ENCODE measurements around the gene THAP3. TPM values are rescaled to one million over a fixed set of nuclear protein-coding genes. Genes with fewer than 3 reads are reported as not detected.

THAP3 gene
- total and polyA plus RNA-seq, 9 of the 15 experiments (the other 6 are each of a cell fraction or from before 2014, with no cell fraction given) = 1.9 to 31.2 (median 18.2) TPM

- TF ChIP-seq ZBTB40 (IDR thresholded peaks at IDR 0.05) (0 out of 2 replicates have a peak, but pooled peaks have one; percentile 16), ZBTB40 (CRISPR knock-in tag; IDR thresholded peaks at IDR 0.05) (no peak), DACH1 (IDR thresholded peaks at IDR 0.05; ENCODE audit: partially characterized antibody) (peak; percentile 53), SOX6 (IDR thresholded peaks at IDR 0.05) (no peak), FOXJ2 (tag; IDR thresholded peaks at IDR 0.05) (no peak), CTBP1 (IDR thresholded peaks at IDR 0.05; ENCODE audit: borderline replicate concordance) (no peak), KDM5B (IDR thresholded peaks at IDR 0.05; ENCODE audit: insufficient replicate concordance, low read depth, low read length) (peak; percentile 20), ZKSCAN8 (CRISPR knock-in tag; IDR thresholded peaks at IDR 0.05) (no peak), MBD2 (IDR thresholded peaks at IDR 0.05; ENCODE audit: borderline replicate concordance, low read depth) (no peak), MEIS2 (IDR thresholded peaks at IDR 0.05; ENCODE audit: partially characterized antibody) (no peak), SAP30 (IDR thresholded peaks at IDR 0.05; ENCODE audit: borderline replicate concordance, insufficient read depth, low read depth, low read length, poor library complexity, severe bottlenecking) (peak; percentile 19), SREBF1 (IDR thresholded peaks at IDR 0.05; ENCODE audit: borderline replicate concordance, low read depth, low read length) (no peak), SRSF1 (IDR thresholded peaks at IDR 0.05; ENCODE audit: low read depth, low read length) (no peak), ZNF696 (CRISPR knock-in tag; conservative IDR thresholded peaks at IDR 0.05) (no peak), ATF1 (CRISPR knock-in tag; IDR thresholded peaks at IDR 0.05) (no peak), ATF1 (tag; IDR thresholded peaks at IDR 0.05) (peak; percentile 36; the same call in 1 of the 2 replicates)
- TF ChIP-seq, protein P1, sequence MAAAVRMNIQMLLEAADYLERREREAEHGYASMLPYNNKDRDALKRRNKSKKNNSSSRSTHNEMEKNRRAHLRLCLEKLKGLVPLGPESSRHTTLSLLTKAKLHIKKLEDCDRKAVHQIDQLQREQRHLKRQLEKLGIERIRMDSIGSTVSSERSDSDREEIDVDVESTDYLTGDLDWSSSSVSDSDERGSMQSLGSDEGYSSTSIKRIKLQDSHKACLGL (CRISPR knock-in tag; IDR thresholded peaks at IDR 0.05; ENCODE audit: borderline replicate concordance, poor library complexity, severe bottlenecking) = no peak
- TF ChIP-seq, protein P2, sequence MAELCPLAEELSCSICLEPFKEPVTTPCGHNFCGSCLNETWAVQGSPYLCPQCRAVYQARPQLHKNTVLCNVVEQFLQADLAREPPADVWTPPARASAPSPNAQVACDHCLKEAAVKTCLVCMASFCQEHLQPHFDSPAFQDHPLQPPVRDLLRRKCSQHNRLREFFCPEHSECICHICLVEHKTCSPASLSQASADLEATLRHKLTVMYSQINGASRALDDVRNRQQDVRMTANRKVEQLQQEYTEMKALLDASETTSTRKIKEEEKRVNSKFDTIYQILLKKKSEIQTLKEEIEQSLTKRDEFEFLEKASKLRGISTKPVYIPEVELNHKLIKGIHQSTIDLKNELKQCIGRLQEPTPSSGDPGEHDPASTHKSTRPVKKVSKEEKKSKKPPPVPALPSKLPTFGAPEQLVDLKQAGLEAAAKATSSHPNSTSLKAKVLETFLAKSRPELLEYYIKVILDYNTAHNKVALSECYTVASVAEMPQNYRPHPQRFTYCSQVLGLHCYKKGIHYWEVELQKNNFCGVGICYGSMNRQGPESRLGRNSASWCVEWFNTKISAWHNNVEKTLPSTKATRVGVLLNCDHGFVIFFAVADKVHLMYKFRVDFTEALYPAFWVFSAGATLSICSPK (IDR thresholded peaks at IDR 0.05; ENCODE audit: borderline replicate concordance) = no peak
Measured at GRCh38 chr1:6625584-6626149, 999 bp downstream of the THAP3 start (continued).

Data from K562 (cell line).